ENCODE data around the gene NRN1L.

DNA sequence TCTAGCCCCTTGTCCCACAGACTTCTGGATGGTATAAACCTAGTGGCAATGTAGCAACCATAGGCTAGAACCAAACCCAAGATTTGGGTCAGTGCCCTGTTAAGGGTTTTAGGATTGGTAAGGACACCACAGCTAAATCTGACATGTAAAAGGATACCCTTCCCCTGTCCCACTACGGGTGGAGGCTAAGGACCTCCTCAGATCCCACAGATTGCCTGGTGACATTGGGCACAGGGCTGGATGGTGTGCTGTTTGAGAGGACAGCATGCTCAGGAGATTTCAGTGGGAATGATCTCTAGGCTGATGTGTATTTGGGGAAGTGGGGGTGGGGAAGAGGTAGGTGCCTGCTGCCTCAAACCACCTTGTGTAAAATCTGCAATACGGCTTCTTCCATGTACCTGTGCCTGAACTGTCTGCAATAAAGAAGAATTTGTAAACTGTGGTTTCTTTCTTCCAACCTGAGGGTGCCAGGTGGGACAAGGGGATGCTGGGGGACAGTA is 12.5 kb upstream of the NRN1L start:
- TF ChIP-seq, protein P1, sequence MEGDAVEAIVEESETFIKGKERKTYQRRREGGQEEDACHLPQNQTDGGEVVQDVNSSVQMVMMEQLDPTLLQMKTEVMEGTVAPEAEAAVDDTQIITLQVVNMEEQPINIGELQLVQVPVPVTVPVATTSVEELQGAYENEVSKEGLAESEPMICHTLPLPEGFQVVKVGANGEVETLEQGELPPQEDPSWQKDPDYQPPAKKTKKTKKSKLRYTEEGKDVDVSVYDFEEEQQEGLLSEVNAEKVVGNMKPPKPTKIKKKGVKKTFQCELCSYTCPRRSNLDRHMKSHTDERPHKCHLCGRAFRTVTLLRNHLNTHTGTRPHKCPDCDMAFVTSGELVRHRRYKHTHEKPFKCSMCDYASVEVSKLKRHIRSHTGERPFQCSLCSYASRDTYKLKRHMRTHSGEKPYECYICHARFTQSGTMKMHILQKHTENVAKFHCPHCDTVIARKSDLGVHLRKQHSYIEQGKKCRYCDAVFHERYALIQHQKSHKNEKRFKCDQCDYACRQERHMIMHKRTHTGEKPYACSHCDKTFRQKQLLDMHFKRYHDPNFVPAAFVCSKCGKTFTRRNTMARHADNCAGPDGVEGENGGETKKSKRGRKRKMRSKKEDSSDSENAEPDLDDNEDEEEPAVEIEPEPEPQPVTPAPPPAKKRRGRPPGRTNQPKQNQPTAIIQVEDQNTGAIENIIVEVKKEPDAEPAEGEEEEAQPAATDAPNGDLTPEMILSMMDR (conservative IDR thresholded peaks at IDR 0.05; ENCODE audit: low read length), result no peak
- no peak for TF ChIP-seq EZH2phosphoT487 (IDR thresholded peaks at IDR 0.05; ENCODE audit: borderline replicate concordance)

Data from Loucy (cell line).